Choroid plexus epithelial cell (primary cell): Measurements from ENCODE around the gene HERC2.
"Not testable (repeated sequence)": the region's sequence is repeated elsewhere in the genome, so short reads cannot be mapped to it uniquely, and the experiment has no call there.

Source experiments
- DNase-seq: peaks from one replicate; pipeline ENCODE4 v3.0.0-alpha.2; 2010; ENCODE audit warnings: low read depth
- H3K4me3 ChIP-seq: 2 replicates; pipeline ENCODE4 v1.5.1; 2011; ENCODE audit warnings: low read depth, mild to moderate bottlenecking, control low read depth, low read length, moderate library complexity
- CTCF ChIP-seq: conservative IDR thresholded peaks from 2 replicates; pipeline ENCODE4 v1.5.1; 2011; ENCODE audit warnings: low read depth, mild to moderate bottlenecking, control low read depth, inconsistent platforms, low read length, moderate library complexity

The HERC2 gene

DNA sequence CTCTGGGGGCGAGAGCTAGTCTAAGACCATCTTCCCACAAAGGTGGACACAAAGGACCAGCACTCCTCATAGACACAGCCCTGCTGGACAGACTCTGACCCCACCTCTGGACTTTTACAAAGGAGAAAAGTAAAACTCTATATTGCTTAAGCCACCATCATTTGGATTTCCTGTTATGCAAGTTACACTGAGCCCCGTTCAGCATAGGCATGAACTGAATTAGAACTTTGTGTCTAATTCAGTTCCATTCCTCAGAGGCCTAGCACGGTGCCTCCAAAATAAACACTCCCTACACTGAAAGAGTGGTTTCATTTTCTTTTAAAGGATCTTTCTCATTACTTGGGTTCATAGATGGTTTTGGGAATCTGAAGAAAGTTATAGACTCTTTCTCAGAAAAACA, 143.7 kb downstream of the HERC2 start:
- peak; percentile 50 for DNase-seq
- H3K4me3 ChIP-seq = no peak overlapping the region
- TF ChIP-seq CTCF = no peak

DNA sequence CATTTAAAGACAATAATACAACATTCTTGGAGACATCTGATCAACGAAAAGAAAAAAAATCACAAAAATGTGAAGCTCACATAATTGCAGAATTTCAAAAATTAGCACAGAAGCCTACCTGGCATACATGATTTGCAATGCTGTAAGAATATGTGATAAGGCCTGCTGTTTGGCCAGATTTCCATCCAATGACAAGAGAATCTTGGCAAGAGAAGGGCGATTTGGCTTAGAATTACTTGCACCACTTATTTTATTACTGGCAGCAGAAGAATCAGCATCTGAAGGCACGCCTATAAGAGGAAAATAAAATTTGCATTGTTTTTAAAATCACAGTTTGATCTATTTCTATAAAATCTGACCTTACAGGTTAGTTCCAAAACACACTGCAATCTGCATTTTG, 152.6 kb downstream of the HERC2 start:
- DNase-seq = no peak
- no peak for TF ChIP-seq CTCF
- no peak overlapping the region for H3K4me3 ChIP-seq

DNA sequence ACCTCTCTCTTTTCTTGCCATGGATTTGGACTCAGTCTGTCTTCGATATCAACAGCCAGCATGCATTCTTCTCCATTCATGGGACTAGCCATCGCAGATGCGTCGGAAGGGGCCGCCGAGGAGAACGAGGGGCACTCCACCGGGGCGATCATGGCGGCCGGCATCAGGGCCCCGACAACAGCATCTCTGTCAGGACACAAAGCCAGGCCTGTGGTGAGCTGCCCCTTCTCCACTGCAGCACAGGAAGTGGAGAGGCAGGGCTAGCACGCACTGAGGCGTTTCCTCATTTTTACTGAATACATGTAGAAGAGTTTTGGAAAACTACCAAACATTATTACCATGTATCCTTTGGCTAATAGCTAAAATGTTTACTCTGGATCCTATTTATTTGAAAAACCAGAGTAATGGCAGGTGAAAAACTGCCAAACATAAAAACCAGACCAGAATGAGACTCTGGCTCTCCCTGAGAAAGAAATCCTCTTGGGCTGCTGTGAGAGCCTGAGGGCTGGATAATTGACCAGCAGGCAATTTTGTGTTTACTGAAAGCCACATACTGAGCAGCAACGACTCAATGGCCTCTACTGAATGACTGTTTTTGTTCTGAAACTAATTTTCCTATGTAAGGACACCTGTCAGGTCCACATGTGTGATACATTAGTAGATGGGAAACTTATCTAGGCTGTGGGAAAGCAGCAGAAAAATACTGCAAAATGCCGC, 153.4 kb downstream of the HERC2 start:
- H3K4me3 ChIP-seq, DNase-seq: not testable (repeated sequence)

DNA sequence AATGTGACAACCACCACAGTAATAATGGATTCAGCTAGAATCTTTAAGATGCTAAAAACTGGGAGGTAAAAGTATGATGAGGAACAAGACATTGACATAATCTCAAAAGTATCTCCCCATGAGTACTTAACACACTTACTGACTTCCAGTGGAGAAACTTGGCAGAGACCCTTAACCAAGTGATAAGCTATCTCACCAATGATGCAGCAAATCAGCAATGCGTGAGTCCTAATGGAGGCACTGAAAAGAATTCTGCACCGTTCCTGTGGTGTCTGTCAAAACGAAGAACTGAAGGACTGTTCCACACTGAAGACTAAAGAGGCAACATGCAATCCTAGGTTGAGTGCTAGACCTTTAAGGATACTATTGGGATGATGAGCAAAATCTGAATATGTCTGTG, 154.9 kb downstream of the HERC2 start:
- TF ChIP-seq CTCF = no peak
- H3K4me3 ChIP-seq = no peak overlapping the region
- no peak for DNase-seq

DNA sequence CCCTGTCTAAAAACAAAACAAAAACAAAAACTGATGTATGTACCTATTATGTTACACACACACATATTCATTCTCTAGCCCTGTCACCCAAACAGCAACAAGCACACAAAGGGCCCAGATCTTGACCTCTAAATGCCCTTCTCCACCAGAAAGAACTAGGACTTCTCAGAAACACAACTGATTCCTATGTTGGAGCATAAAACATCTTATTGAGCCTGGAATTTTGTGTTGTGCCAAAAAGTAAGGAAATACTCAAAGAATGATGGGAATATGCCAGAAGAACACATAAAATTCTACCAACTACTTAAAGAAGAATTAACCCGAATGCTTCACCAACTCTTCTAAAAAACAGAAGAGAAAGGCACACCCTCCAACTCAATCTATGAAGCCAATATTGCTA, 156.2 kb downstream of the HERC2 start:
- no peak for TF ChIP-seq CTCF
- H3K4me3 ChIP-seq = no peak overlapping the region

DNA sequence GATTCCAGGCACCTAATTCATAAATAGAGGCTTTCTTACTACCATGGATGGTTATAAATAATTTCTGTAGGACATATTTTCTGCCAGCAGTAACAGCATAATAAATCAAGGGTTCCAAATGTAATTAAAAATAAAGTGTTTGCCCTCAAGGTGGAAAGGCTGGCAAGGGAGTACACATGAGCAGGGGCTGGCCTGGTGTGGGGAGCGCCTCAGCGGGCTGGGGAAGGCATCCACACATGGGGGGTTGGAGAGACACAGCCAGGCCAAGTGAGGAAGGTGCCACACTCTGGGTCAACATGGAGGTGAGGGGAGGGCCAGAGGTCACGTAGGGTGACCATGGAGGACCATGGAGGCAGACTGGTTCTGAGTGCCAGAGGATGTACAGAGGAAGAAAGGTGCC, 157.1 kb downstream of the HERC2 start:
- no peak for DNase-seq
- H3K4me3 ChIP-seq = no peak overlapping the region
- no peak for TF ChIP-seq CTCF

More for the DNA sequence above, 156.2 kb downstream of the HERC2 start:
- no peak for DNase-seq

GRCh38 chr15:28154283-28154682, 167.7 kb downstream of the HERC2 start:
- no peak for DNase-seq
- no peak overlapping the region for H3K4me3 ChIP-seq
- TF ChIP-seq CTCF = no peak
